Amniotic epithelial cell (primary cell): Measurements from ENCODE around the gene ZNF442.
"Not testable (repeated sequence)": the region's sequence is repeated elsewhere in the genome, so short reads cannot be mapped to it uniquely, and the experiment has no call there.

Experiments
- DNase-seq: peaks from one replicate; pipeline ENCODE4 v3.0.0-alpha.2; 2010; ENCODE audit warnings: low read depth

ZNF442 gene

DNA sequence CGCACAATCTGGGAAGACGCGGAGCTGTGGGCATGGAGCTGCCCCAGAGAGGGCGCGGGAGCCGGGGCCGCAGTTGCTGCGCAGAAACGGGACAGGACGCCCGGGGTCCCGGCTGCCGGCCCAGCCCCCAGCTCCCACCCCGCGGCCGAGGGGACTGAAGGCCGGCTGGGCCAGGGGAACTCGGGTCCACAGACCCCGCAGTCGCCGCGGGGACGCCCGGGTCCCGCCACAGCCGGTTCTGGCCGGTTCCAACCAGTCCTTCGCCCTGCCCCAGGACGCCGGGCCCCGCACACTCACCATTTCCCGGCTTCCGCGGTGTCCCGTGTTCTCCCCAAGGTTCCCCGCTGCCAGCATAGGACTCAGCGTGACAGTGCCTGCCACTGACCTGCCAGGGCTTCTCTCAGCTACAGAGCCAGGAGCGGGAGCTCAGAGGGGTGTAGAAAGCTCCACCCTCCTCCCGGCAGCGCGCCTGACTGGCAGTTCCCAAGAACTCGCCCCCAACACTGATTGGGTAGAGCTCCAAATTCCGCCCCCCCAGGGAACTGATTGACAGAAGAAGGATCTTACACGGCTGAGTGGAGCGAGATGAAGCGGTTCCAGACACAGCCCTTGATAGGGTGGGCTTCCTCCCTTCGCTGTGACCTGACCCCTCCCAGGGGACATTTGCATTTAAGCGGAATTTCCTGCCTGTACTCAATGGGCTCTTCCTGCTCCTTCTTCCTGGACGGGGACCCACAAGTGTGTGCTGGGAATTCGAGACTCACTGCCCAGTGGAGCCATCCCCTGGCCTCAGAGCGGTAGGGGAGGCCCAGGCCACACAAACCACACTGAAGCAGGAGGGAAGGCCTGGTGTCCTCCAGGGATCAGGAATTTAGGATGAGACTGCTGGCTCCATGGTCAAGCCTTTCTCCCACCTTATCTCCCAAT, at the start of gene ZNF442:
Gene ZNF442, minus strand, starts transcription at position 448 of the 927 bp plus-strand sequence. CDS start 2,052 bp downstream, outside the sequence.
- peak; percentile 94 for DNase-seq

DNA sequence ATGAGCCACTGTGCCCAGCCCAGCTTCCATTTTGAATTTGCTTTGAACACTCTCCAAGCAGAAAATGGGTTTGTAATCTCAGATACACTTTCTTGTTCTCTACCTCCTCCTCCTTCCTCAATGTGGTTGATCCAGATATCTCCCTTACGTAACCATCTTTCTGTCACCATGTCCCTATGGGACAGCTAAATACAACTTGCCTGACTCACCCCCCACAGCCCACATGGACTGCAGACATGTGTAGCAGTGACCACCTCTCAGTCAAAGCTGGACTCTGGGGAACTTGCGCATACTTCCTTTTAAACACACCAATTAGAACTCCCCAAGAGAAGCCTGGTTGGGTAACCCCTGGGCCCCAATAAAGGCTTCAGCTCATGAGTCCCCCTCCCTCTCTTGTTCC, 46.4 kb upstream of the ZNF442 start:
- no peak for DNase-seq

DNA sequence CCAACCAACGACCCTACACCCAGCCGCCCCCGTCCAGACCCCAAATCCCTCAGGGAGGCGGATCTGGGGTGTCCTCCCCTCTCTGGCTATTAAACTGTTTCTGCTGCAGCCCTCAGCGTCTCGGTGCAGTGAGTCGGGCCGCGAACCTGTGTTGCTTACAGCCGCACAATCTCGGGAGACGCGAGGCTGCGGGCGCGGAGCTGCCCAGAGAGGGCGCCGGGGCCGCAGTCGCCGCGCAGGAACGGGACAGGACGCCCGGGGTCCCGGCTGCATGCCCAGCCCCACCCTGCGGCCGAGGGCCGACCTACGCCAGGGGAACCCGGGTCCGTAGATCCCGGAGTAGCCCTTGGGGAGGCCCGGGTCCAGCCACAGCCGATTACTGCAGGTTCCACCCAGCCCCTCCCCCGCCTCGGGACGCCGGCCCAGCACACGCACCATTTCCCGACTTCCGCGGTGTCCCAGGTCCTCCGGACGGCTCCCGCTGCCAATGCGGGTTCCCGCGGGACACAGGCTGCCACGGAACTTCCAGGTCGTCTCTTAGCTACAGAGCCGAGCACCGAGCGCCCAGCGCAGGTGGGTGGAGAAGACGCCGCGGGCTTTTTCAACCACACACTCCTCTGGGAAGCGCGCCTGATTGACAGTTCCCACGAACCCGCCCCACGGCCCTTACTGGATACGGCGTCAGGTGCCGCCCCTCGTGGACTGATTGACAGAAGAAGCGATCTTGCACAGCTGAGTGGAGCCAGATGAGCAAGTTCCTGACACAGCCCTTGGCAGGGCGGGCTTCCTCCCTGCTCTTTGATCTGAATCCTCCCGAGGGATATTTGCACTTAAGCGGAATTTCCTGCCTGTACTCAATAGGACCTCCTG, 35.4 kb upstream of the ZNF442 start, which contains the start of gene ZNF799:
Gene ZNF799, minus strand, starts transcription at position 639 of the 870 bp plus-strand sequence. Its CDS starts 201 bp downstream, at position 438.
- DNase-seq, result peak; percentile 97

DNA sequence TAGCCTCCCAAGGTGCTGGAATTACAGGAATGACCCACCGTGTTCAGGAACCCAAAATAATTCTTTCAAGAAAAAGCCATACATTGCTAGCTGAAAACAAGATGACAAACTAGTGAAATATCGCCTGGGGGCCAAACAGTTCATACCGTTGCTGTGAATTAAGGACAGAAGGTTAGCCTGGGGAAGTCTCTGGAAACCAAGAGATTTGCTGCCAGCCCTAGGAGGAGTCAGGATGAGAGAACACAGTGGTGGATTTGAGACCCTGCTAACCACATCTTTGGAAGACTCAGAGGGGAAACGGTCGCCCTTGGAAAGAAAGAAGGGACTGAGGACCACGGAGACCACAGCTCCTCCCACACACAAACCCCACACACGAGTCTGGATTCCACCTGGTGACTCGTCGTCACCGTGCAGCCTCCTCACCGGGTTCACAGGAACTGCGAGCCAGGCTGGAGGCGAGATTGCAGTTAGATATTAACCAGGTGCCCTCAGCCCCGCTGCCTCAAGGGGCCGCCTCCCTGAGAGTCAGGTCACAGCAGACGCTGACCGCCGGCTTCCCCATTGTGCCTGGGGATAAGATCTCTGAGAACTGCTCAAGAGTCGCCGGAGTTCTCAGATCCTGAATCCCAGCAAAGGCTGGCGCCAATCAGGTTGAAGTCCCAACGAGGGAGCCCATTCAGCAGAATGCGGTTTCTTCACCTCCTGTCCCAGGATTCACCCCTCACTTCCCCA, 34.6 kb upstream of the ZNF442 start:
- peak; percentile 7 for DNase-seq

DNA sequence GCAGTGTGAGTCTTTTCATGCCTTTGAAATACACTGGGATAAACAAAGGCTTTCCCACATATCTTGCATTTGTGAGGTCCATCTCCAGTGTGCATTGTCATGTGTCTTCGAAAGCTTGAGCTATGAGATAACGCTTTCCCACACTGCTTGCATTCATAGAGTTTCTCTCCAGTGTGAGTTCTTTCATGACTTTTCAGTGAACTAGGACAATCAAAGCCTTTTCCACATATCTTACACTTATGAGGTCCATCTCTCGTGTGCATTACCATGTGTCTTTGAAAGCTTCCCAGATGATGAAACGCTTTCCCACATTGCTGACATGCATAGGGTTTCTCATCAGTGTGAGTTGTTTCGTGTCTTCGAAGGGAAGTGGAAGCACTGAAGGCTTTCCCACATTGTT, 25.7 kb upstream of the ZNF442 start:
- DNase-seq, result not testable (repeated sequence)

DNA sequence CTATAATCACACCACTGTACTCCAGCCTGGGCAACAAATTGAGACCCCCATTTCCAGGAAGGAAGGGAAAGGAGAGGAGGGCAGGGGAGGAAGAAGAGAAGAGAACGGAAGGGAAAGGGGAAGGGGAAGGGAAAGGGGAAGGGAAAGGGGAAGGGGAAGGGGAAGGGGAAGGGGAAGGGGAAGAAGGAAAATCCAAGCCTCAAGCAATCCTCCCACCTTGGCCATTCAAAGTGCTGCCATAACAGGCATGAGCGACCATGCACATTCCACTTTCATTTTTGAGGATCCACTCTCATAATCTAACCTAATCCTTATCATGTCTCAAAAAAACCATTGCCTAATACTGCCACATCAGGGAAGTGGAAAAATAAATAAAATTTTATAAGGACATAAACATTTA, 20.9 kb upstream of the ZNF442 start:
- DNase-seq, result not testable (repeated sequence)

DNA sequence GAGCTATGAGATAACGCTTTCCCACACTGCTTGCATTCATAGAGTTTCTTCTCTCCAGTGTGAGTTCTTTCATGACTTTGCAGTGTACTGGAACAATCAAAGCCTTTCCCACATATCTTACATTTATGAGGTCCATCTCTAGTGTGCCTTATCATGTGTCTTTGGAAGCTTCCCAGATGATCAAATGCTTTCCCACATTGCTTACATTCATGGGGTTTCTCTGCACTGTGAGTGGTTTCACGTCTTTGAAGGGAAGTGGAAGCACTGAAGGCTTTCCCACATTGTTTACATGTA, 14.9 kb upstream of the ZNF442 start:
- DNase-seq, result no peak

DNA sequence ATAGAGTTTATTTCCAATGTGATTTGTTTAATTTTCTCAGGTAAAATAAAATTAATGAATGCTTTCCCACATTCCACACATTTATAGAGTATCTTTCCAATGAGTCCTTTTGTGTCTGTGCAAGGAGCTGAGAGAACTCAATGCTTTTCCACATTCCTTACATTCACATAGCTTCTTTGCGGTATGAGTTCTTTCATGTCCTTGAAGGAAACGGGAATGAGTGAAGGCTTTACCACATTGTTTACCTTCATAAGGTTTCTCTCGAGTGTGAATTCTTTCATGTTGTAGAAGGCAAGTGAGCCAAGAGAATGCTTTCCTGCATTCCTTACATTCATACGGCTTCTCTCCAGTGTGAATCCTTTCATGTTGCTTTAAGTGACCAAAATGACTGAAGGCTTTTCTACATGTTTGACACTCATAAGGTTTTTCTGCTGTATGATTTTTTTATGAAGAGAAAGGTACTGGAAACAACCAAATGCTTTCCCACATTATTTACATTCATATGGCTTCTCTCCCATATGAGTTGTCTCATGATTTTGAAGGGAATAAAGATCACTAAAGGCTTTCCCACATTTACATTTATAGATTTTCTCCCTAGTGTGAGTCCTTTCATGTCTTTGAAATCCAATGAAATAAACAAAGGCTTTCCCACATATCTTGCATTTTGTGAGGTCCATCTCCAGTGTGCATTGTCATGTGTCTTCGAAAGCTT, 14.4 kb upstream of the ZNF442 start:
- no peak for DNase-seq

DNA sequence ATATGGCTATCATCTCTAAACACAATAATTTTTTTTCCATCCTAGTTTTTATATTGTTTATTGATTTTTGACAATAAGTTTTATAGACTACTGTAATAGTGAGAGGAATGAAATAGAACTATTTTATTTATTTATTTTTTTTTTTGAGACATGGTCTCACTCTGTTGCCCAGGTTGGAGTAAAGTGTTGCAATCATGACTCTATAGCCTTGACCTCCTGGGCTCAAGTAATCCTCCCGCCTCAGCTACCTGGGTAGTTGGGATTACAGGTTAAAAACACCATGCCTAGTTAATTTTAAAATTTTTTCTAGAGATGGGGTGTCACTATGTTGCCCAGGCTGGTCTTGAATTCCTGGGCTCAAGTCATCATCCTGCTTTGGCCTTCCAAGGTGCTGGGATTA, 8.5 kb upstream of the ZNF442 start:
- no peak for DNase-seq

DNA sequence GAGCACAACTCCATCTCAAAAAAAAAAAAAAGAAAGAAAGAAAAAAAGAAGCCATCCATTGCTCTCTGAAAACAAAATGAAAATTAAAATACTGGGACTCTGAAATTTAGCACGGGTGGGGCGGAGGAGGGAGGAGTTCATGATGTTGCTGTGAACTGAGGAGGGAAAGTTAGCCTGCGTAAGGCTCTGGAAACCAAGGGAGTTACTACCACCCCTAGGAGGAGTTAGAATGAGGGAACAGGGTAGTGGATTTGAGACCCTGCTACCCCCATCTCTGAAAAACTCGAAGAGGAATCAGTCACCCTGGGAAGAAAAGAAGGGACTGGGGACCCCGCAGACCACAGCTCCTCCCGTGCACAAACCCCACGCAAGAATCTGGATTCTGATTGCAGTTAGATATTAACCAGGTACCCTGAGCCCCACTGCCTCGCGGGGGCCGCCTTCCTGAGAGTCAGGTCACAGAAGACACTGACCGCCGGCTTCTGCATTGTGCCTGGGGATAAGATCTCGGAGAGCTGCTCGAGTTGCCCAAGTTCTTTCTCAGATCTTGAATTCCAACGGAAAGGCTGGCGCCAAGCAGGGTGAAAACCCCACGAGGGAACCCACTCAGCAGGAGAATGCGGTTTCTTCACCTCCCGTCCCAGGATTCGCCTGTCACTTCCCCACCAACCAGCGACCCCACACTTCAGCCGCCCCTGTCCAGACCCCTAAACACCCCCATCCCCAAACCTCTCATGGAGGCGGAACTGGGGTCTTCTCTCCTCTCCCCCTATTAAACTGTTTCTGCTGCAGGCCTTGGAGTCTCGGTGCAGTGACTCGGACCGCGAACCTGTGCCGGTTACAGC, 870 bp downstream of the ZNF442 start:
- peak; percentile 30 for DNase-seq

DNA sequence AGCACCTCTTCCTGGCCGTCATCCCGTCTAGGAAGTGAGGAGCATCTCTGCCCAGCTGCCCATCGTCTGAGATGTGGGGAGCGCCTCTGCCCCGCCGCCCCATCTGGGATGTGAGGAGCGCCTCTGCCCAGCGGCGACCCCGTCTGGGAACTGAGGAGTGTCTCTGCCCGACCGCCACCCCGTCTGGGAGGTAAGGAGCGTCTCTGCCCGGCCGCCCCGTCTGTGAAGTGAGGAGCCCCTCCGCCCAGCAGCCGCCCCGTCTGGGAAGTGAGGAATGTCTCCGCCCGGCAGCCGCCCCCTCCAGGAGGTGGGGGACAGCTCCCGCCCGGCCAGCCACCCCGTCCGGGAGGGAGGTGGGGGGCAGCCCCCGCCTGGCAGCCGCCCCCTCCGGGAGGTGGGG, 3.2 kb downstream of the ZNF442 start:
- not testable (repeated sequence) for DNase-seq

DNA sequence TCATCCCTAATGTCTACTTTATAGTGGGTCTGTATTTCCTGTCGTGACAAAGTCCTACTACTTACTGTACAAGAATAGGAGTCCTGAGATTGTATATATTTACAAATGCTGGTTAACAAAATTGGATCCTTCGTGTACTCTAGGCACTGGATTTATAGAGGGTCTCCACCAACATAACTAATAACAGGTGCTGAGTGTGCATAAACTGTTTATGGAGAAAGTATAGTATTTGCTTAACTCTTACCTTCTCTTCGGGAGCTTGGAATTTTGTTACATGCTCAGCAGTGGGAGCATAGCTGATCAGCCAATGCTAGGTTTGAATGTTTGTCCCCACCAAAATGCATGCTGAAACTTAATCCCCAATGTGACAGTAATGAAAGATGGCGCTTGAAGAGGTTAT, 12.1 kb downstream of the ZNF442 start:
- no peak for DNase-seq

DNA sequence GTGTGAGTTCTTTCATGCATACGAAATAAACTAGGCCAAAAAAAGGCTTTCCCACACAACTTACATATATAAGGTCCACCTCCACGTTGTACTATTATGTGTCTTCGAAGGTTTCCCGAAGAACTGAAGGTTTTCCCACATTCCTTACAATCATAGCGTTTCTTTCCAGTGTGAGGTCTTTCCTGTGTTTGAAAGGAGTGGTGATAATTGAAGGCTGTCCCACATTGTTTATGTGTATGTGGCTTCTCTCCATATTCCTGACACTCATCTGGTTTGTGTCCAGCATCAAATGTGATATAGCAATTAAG, 14.6 kb downstream of the ZNF442 start:
- no peak for DNase-seq

DNA sequence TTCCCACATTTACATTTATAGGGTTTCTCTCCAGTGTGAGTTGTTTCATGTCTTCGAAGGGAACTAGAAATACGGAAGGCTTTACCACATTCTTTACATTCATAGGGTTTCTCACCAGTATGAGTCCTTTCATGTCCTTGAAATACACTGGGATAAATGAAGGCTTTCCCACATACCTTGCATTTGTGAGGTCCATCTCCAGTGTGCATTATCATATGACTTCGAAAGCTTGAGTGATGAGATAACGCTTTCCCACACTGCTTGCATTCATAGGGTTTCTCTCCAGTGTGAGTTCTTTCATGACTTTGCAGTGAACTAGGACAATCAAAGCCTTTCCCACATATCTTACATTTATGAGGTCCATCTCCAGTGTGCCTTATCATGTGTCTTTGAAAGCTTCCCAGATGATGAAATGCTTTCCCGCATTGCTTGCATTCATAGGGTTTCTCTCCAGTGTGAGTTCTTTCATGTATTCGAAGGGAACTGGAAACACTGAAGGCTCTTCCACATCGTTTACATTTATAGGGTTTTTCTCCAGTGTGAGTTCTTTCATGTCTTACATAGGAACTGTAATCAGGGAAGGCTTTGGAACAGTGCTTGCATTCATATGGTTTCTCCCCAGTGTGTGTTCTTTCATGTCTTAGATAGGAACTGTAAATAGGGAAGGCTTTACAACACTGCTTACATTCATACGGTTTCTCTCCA, 15.1 kb downstream of the ZNF442 start:
- DNase-seq, result no peak

DNA sequence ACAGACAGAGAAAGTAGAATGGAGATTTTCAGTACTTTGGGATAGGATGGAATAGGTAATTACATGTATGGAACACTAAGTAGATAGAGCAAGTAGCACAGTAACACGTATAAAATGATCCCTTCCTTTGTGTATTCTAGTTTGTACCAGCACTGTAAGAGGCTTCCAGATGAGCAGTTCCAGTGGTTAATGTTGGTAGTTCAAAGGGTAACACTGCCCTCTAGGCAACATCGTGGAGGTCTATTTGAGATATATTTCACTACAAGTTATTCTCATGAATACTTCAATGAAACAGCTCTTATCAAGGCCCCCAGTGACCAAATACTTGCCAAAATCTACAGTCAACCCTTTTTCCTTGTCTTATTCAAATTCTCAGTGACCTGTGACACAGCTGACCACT, 18.6 kb downstream of the ZNF442 start:
- DNase-seq, result no peak

DNA sequence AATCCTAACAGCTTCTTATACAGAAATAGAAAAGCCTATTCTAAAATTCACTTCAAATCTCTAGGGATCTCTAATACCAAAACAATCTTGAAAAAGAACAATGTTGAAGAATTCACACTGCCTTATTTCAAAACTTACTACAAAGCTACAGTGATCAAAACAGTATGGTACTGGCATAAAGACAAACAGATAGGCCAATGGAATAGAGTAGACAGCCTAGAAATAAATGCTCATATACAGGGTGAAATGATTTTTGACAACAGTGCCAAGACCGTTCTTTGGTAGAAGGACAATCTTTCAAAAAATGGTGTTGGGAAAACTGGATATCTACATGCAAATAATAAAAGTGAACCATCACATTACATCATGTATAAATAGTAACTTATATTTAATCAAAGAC, 20.3 kb downstream of the ZNF442 start:
- DNase-seq, result no peak

DNA sequence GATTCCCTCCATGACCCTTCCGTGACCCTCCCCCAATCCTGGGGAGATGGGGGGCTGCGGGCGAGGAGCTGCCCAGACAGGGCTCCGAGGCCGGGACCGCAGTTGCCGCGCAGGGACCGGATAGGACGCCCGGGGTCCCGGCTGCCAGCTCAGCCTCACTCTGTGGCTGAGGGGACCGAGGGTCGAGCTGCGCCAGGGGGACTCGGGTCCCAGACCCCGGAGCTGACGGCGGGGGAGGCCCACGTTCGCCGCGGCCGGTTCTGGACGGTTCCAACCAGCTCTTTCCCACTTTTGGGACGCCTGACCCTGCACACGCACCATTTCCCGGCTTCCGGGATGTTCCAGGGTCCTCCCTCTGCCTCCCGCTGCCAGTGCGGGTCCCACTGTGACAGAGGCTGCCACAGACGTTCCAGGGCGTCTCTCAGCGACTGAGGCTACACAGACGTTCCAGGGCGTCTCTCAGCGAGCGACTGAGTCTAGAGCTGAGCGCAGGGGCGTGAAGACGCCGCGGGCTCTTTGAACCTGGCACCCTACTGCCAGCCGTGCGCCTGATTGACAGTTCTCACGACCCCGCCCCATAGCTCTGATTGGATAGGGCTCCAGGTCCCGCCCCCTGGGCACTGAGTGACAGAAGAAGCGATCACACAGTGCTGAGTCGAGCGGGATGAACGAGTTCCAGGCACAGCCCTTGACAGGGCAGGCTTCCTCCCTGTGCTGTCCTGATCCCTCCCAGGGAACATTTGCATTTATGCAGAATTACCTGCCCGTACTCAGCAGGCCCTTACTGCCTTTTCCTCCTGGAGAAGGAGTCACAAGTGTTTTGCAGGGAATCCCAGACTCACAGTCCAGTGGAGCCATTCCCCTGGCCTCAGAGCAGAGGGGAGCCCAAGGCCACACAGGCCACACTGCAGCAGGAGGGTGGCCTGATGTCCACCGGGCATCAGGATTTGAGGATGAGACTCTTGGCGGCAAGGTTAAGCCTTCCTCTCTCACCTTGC, 32.0 kb downstream of the ZNF442 start, which contains the start of gene ZNF563:
Gene ZNF563, minus strand, starts transcription at position 472 of the 998 bp plus-strand sequence. Its CDS starts 151 bp downstream, at position 321.
- peak; percentile 90 for DNase-seq

DNA sequence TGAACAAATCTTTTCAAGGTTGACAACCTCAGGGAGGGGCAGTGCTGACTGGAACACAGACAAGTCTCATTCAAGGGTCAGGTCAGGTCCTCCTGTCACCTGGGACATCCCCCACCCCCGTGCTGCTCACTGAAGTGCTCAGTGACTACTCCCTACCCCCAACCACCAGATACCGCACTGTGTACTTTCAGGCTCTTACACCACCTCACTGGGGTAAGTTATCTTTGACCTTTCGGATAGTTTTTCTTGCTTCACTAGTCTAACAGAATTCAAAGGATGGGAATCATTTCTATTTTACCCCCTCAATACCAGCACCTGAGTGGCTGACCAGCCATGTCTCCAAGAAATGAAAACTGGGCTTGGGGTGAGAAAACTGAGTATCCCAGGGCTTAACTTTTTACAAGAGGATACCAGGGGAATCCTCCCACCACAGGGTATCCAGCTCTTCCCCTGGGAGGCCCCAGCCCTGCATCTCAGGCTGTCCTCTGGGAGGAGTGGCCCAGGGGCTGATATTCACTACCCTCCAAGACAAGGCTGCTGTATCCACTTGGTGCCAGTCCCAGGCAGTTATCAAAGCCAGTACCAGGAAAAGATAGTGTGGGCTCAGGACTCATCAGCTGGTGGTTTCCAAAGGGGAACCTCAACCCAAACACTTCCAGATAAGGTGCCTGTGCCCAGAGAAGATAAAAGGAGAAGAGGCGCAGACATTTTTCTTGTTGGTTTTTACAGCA, 34.1 kb downstream of the ZNF442 start:
- peak; percentile 17 for DNase-seq
